OCI-LY1 (cell line): ENCODE data around the gene UQCRFS1.

Source experiments
- CTCF ChIP-seq: fragments of 200-600 bp; sonication (generic), shearing (Covaris generic); IDR thresholded peaks from 2 replicates; pipeline ENCODE4 v1.5.1; 2017; ENCODE audit warnings: mild to moderate bottlenecking, antibody characterized with exemption, low read length, moderate library complexity, mixed read lengths
- EZH2 ChIP-seq: fragments of 200-600 bp; sonication (generic), shearing (Covaris generic); IDR thresholded peaks from 2 replicates; pipeline ENCODE4 v1.8.0; 2017; ENCODE audit warnings: borderline replicate concordance, mixed run types, mild to moderate bottlenecking, antibody characterized with exemption, low read length, moderate library complexity, mixed read lengths

- TF ChIP-seq CTCF (no peak), EZH2 (no peak)
Observed at GRCh38 chr19:29259867-29260281, 46.9 kb upstream of the UQCRFS1 start.
